ENCODE results near the gene ATAD3C.
"Not testable (repeated sequence)": the region's sequence is repeated elsewhere in the genome, so short reads cannot be mapped to it uniquely, and the experiment has no call there.

Gene ATAD3C

DNA sequence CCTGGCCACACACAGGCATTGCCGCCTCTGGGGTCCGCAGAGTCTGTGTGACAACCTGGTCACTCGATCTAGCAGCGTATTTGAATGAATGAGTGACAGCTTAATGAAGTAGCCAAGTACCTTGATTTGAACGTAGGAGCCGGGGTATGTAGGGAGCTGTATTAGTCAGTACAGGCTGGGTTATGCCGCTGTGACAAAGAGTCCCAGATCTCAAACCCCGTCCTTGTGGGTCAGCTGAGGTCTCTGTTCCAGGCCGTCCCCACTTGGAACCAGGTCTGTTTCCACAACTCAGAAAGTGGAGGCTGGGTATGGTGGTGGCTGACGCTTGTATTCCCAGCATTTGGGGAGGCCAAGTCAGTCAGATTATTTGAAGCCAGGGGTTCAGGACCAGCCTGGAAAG lies 42.1 kb downstream of the ATAD3C start:
- CTCF ChIA-PET: interaction anchor here (0.8 kb wide), 1 partner anchor 251 kb away, joined by 3 read pairs; no protein-coding TSS in a partner anchor
- no peak for TF ChIP-seq KLF16 (tag by site-specific recombination; IDR thresholded peaks at IDR 0.05)
- peak; percentile 72; the same call in 1 of the 2 replicates for TF ChIP-seq RBAK (tag by site-specific recombination; IDR thresholded peaks at IDR 0.05)
- TF ChIP-seq ZFP41 (tag by site-specific recombination; IDR thresholded peaks at IDR 0.05; ENCODE audit: borderline replicate concordance): no peak
- POLR2A ChIA-PET: no interaction called here
- no peak overlapping the region for H3K4me3 ChIP-seq (ENCODE audit: low read depth, low read length)
- H3K27ac ChIP-seq (ENCODE audit: extremely low read depth, low read depth, low read length): no peak overlapping the region
- peaks cover 21 to 90% of the 10 kb centered on the region in 2 experiments; a peak in 2 of 3 replicates for H3K36me3 ChIP-seq (ENCODE audit: control insufficient read depth in 2 of 2, insufficient read depth in 1 of 2, low read length in 2 of 2)
- H3K4me1 ChIP-seq (ENCODE audit: control insufficient read depth, insufficient read depth, low read length): no peaks in the 10 kb centered on the region
- no peaks in the 10 kb centered on the region for H3K9me3 ChIP-seq (ENCODE audit: control insufficient read depth, insufficient read depth, low read depth, low read length)

- POLR2A ChIA-PET; H3K9me3 ChIP-seq (ENCODE audit: control insufficient read depth, insufficient read depth, low read depth, low read length); H3K27ac ChIP-seq (ENCODE audit: extremely low read depth, low read depth, low read length); H3K4me3 ChIP-seq (ENCODE audit: low read depth, low read length); H3K4me1 ChIP-seq (ENCODE audit: control insufficient read depth, insufficient read depth, low read length): not testable (repeated sequence)
- CTCF ChIA-PET: interaction anchor here (2.6 kb wide), 1 partner anchor 11 kb away, joined by 9 read pairs; no protein-coding TSS in a partner anchor
- H3K36me3 ChIP-seq (ENCODE audit: control insufficient read depth in 2 of 2, insufficient read depth in 1 of 2, low read length in 2 of 2): peaks cover 13 to 66% of the 10 kb centered on the region in 2 experiments; a peak in 2 of 3 replicates
These were observed 44.8 kb downstream of the ATAD3C start for GRCh38 chr1:1494311-1494710.

DNA sequence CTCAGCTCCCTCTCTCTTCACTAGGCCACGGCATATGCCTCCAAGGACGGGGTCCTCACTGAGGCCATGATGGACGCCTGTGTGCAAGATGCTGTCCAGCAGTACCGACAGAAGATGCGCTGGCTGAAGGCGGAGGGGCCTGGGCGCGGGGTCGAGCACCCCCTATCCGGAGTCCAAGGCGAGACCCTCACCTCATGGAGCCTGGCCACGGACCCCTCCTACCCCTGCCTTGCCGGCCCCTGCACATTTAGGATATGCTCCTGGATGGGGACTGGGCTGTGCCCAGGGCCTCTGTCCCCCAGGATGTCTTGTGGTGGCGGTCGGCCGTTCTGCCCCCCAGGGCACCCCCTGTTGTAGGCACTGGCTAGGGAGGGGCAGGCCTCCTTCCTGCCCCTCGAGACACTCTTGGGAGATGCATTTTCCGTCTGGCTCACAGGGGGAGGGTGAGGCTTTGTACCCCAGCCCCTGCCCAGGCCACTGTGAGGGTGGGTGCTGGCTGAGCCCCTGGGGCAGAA lies 46.0 kb downstream of the ATAD3C start:
- H3K4me1 ChIP-seq (ENCODE audit: control insufficient read depth, insufficient read depth, low read length); H3K9me3 ChIP-seq (ENCODE audit: control insufficient read depth, insufficient read depth, low read depth, low read length); H3K4me3 ChIP-seq (ENCODE audit: low read depth, low read length); CTCF ChIA-PET; H3K27ac ChIP-seq (ENCODE audit: extremely low read depth, low read depth, low read length); POLR2A ChIA-PET: not testable (repeated sequence)
- peaks cover 13 to 53% of the 10 kb centered on the region in 2 experiments; a peak in 2 of 3 replicates for H3K36me3 ChIP-seq (ENCODE audit: control insufficient read depth in 2 of 2, insufficient read depth in 1 of 2, low read length in 2 of 2)

DNA sequence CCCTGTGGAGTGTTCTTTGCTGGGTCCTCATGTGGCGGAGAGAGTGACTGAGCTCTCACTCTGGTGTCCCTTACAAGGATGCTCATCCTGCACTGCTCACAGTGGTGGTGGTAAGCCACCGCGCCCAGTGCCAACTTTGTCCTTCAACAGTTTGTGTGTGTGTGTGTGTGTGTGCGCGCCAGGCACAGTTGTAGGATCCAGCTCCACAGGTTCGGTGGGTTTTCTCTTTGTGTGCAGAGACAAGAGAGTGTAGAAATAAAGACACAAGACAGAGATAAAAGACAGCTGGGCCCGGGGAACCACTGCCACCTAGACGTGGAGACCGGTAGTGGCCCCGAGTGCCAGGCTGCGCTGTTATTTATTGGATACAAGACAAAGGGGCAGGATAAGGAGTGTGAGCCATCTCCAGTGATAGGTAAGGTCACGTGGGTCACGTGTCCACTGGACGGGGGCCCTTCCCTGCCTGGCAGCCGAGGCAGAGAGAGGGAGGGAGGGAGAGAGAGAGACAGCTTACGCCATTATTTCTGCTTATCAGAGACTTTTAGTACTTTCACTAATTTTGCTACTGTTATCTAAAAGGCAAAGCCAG lies 55.4 kb downstream of the ATAD3C start:
- POLR2A ChIA-PET: interaction anchor here (0.8 to 1.7 kb wide), 4 partner anchors 104 to 170 kb away, joined by 3 to 7 read pairs (median 4); partner anchors contain the start of gene CCNL2
- not testable (repeated sequence) for H3K4me3 ChIP-seq (ENCODE audit: low read depth, low read length); H3K9me3 ChIP-seq (ENCODE audit: control insufficient read depth, insufficient read depth, low read depth, low read length); H3K36me3 ChIP-seq (ENCODE audit: control insufficient read depth in 2 of 2, insufficient read depth in 1 of 2, low read length in 2 of 2); H3K4me1 ChIP-seq (ENCODE audit: control insufficient read depth, insufficient read depth, low read length); H3K27ac ChIP-seq (ENCODE audit: extremely low read depth, low read depth, low read length)
- CTCF ChIA-PET: interaction anchor here (0.6 to 1.6 kb wide), 9 partner anchors 11 to 395 kb away, joined by 3 to 9 read pairs (median 4); no protein-coding TSS in a partner anchor
- TF ChIP-seq HIC1 (tag by site-specific recombination; IDR thresholded peaks at IDR 0.05) (peak; percentile 39; the same call in 1 of the 2 replicates), ZNF366 (tag by site-specific recombination; conservative IDR thresholded peaks at IDR 0.05) (peak; percentile 89), ZNF324 (tag by site-specific recombination; IDR thresholded peaks at IDR 0.05) (0 out of 2 replicates have a peak, but pooled peaks have one; percentile 55), SP3 (tag by site-specific recombination; IDR thresholded peaks at IDR 0.05) (peak; percentile 23; the same call in 1 of the 2 replicates), PRDM1 (tag by site-specific recombination; IDR thresholded peaks at IDR 0.05) (peak; percentile 78; the same call in 1 of the 2 replicates), PATZ1 (tag by site-specific recombination; IDR thresholded peaks at IDR 0.05) (peak; percentile 77), ZNF654 (tag by site-specific recombination; IDR thresholded peaks at IDR 0.05; ENCODE audit: low read depth) (peak; percentile 45), ZXDB (tag by site-specific recombination; IDR thresholded peaks at IDR 0.05) (peak; percentile 65; the same call in 1 of the 2 replicates), ZBTB20 (tag by site-specific recombination; IDR thresholded peaks at IDR 0.05) (peak; percentile 31; the same call in 1 of the 2 replicates), ZNF677 (tag by site-specific recombination; IDR thresholded peaks at IDR 0.05) (peak; percentile 25; the same call in 1 of the 2 replicates), SCRT1 (tag by site-specific recombination; IDR thresholded peaks at IDR 0.05; ENCODE audit: borderline replicate concordance) (peak; percentile 92), ZNF2 (tag by site-specific recombination; IDR thresholded peaks at IDR 0.05) (peak; percentile 48; the same call in 1 of the 2 replicates), ZNF561 (tag by site-specific recombination; IDR thresholded peaks at IDR 0.05; ENCODE audit: borderline replicate concordance) (0 out of 2 replicates have a peak, but pooled peaks have one; percentile 30), SP7 (tag by site-specific recombination; IDR thresholded peaks at IDR 0.05) (peak; percentile 66; the same call in 1 of the 2 replicates)
- TF ChIP-seq, protein P1, sequence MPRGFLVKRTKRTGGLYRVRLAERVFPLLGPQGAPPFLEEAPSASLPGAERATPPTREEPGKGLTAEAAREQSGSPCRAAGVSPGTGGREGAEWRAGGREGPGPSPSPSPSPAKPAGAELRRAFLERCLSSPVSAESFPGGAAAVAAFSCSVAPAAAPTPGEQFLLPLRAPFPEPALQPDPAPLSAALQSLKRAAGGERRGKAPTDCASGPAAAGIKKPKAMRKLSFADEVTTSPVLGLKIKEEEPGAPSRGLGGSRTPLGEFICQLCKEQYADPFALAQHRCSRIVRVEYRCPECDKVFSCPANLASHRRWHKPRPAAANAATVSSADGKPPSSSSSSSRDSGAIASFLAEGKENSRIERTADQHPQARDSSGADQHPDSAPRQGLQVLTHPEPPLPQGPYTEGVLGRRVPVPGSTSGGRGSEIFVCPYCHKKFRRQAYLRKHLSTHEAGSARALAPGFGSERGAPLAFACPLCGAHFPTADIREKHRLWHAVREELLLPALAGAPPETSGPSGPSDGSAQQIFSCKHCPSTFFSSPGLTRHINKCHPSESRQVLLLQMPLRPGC (tag by site-specific recombination; IDR thresholded peaks at IDR 0.05): 0 out of 2 replicates have a peak, but pooled peaks have one; percentile 15
- TF ChIP-seq, protein P2, sequence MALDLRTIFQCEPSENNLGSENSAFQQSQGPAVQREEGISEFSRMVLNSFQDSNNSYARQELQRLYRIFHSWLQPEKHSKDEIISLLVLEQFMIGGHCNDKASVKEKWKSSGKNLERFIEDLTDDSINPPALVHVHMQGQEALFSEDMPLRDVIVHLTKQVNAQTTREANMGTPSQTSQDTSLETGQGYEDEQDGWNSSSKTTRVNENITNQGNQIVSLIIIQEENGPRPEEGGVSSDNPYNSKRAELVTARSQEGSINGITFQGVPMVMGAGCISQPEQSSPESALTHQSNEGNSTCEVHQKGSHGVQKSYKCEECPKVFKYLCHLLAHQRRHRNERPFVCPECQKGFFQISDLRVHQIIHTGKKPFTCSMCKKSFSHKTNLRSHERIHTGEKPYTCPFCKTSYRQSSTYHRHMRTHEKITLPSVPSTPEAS (tag by site-specific recombination; IDR thresholded peaks at IDR 0.05): peak; percentile 87

Measured in HEK293 (cell line).